CD4-positive, alpha-beta T cell treated with Interferon gamma for 1 hour (primary cell): ENCODE data around the gene ZGRF1.
"Not testable (repeated sequence)": the region's sequence is repeated elsewhere in the genome, so short reads cannot be mapped to it uniquely, and the experiment has no call there.

Experiments
- DNase-seq: peaks from one replicate; pipeline ENCODE4 v3.0.0-alpha.2; 2020

Gene ZGRF1

GRCh38 chr4:112644595-112645535, 8.2 kb upstream of the ZGRF1 start:
- DNase-seq: not testable (repeated sequence)

- DNase-seq: no peak
Measured at GRCh38 chr4:112642526-112642925, 5.8 kb upstream of the ZGRF1 start.

- DNase-seq: no peak
Measured at GRCh38 chr4:112637552-112637866, 800 bp upstream of the ZGRF1 start.

GRCh38 chr4:112633477-112634235, 3.1 kb downstream of the ZGRF1 start:
- DNase-seq: no peak

- DNase-seq: no peak
Measured at GRCh38 chr4:112626228-112626627, 10.5 kb downstream of the ZGRF1 start.

GRCh38 chr4:112616984-112617383, 19.7 kb downstream of the ZGRF1 start:
- DNase-seq: no peak

GRCh38 chr4:112612814-112613213, 23.9 kb downstream of the ZGRF1 start:
- not testable (repeated sequence) for DNase-seq

- DNase-seq: no peak
Measured at GRCh38 chr4:112604589-112604988, 32.1 kb downstream of the ZGRF1 start.

GRCh38 chr4:112594993-112595392, 41.7 kb downstream of the ZGRF1 start:
- no peak for DNase-seq

- DNase-seq: no peak
Measured at GRCh38 chr4:112593438-112594133, 43.1 kb downstream of the ZGRF1 start.

- no peak for DNase-seq
Measured at GRCh38 chr4:112592717-112593116, 44.0 kb downstream of the ZGRF1 start.

- no peak for DNase-seq
Measured at GRCh38 chr4:112591593-112591992, 45.1 kb downstream of the ZGRF1 start.

- no peak for DNase-seq
Measured at GRCh38 chr4:112589206-112589605, 47.5 kb downstream of the ZGRF1 start.

GRCh38 chr4:112585977-112586736, 50.6 kb downstream of the ZGRF1 start:
- DNase-seq: no peak

GRCh38 chr4:112567536-112567935, 69.2 kb downstream of the ZGRF1 start:
- no peak for DNase-seq

GRCh38 chr4:112564706-112565270, 71.9 kb downstream of the ZGRF1 start:
- DNase-seq: no peak

GRCh38 chr4:112563431-112564200, 73.1 kb downstream of the ZGRF1 start:
- DNase-seq: no peak

GRCh38 chr4:112562254-112562879, 74.3 kb downstream of the ZGRF1 start:
- DNase-seq: no peak

- DNase-seq: no peak
Measured at GRCh38 chr4:112560084-112560483, 76.6 kb downstream of the ZGRF1 start.

GRCh38 chr4:112559053-112559452, 77.7 kb downstream of the ZGRF1 start:
- no peak for DNase-seq
